Activated T-cell treated with anti-CD3 and anti-CD28 coated beads, Interleukin-2, amount 50 U/mL, for 4 hours (primary cell): ENCODE results near the gene HDAC4. TPM values are rescaled to one million over a fixed set of nuclear protein-coding genes. Genes with fewer than 3 reads are reported as not detected.
"Not testable (repeated sequence)": the region's sequence is repeated elsewhere in the genome, so short reads cannot be mapped to it uniquely, and the experiment has no call there.

Experiments
- ATAC-seq, 2 donors: fragments of 200-7000 bp; cut with Tn5 transposase; one replicate each; pipeline ENCODE4 v1.10.0; 2021
- DNase-seq: peaks from one replicate; pipeline ENCODE4 v3.0.0-alpha.2; 2020
- H3K27me3 Mint-ChIP-seq: one replicate; pipeline ENCODE4 v1.8.0; 2021; ENCODE audit warnings: low read depth, mixed read lengths
- H3K36me3 Mint-ChIP-seq: one replicate; pipeline ENCODE4 v1.8.0; 2022; ENCODE audit warnings: mixed read lengths; ENCODE audit not compliant: insufficient read depth
- H3K4me1 Mint-ChIP-seq: one replicate; pipeline ENCODE4 v1.8.0; 2021; ENCODE audit warnings: low read depth, mixed read lengths
- H3K4me3 Mint-ChIP-seq: one replicate; pipeline ENCODE4 v1.8.0; 2021; ENCODE audit warnings: mild to moderate bottlenecking, moderate library complexity, mixed read lengths
- H3K9me3 Mint-ChIP-seq: one replicate; pipeline ENCODE4 v1.8.0; 2021; ENCODE audit warnings: mixed read lengths
- total RNA-seq, 3 donors: library from RNA; stranded (reverse); gene quantifications; one replicate each; pipeline ENCODE4 v1.2.1, GENCODE V29; 2021

Gene HDAC4
- total RNA-seq, 3 donors from 2014 or later: 30.4 to 34.1 (median 31.9) TPM

- Mint-ChIP-seq H3K4me1 (no peaks in the 10 kb centered on the region), H3K27me3 (no peaks in the 10 kb centered on the region), H3K36me3 (peaks cover 30% of the 10 kb centered on the region), H3K4me3 (no peak overlapping the region), H3K9me3 (no peaks in the 10 kb centered on the region)
- ATAC-seq (no peak), DNase-seq (no peak)
Measured at GRCh38 chr2:239072786-239073185, 328.0 kb downstream of the HDAC4 start.

GRCh38 chr2:239070466-239070865 lies 330.4 kb downstream of the HDAC4 start:
- no peak for DNase-seq
- no peak for ATAC-seq
- H3K4me1 Mint-ChIP-seq: no peaks in the 10 kb centered on the region
- H3K27me3 Mint-ChIP-seq: no peaks in the 10 kb centered on the region
- H3K9me3 Mint-ChIP-seq: no peaks in the 10 kb centered on the region
- no peak overlapping the region for H3K4me3 Mint-ChIP-seq
- peaks cover 29% of the 10 kb centered on the region for H3K36me3 Mint-ChIP-seq

DNA sequence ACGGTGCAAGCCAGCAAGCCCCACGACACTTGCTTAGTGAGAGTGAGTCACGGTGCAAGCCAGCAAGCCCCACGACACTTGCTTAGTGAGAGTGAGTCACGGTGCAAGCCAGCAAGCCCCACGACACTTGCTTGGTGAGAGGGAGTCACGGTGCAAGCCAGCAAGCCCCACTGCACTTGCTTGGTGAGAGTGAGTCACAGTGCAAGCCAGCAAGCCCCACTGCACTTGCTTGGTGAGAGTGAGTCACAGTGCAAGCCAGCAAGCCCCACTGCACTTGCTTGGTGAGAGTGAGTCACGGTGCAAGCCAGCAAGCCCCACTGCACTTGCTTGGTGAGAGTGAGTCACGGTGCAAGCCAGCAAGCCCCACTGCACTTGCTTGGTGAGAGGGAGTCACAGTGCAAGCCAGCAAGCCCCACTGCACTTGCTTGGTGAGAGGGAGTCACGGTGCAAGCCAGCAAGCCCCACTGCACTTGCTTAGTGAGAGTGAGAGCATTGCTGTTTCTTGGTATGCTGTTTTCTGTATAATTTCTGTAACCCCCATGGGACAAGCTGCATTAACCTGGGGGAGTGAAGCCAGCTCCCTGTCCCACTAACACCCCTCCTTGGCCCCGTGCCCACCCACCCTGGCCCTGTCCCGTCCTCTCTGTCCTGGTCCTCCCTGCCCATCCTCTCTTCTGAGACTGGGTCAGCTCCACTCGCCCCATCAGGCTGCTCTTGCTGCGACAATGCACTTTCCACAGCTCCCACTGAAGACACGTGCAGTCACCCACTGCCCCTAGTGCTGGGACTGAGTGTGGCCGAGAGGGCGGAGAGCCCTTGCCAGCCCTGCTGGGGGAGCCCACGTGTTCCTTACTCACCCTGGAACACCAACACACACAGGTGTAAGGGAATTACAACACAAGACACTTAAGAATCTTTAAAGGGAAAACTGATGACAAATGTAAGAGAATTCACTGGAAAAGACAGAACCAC lies 331.2 kb downstream of the HDAC4 start:
- ATAC-seq: peak in 1 of 2 donors; percentile 62
- H3K36me3 Mint-ChIP-seq: peaks cover 28% of the 10 kb centered on the region
- H3K27me3 Mint-ChIP-seq, H3K4me1 Mint-ChIP-seq, H3K9me3 Mint-ChIP-seq, DNase-seq, H3K4me3 Mint-ChIP-seq: not testable (repeated sequence)

DNA sequence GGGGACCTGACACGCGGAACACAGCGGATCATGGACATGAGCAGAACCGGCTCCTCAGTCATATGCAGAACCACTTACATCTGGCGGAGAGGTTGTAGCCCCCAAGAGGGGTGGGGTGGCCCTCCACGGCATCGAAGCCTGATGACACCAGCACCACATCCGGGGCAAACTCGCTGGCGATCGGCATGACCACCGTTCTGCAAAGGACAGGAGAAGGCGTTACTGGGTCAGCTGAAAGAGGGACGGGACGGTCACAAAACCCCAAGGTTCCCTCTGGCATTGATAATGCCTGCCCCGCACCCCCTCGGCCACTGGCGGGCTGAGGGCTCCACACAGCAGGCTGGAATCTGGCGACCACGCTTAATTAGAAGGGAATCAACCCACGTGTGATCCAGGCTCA lies 332.4 kb downstream of the HDAC4 start:
- Mint-ChIP-seq H3K36me3 (peaks cover 28% of the 10 kb centered on the region), H3K27me3 (no peaks in the 10 kb centered on the region), H3K9me3 (no peaks in the 10 kb centered on the region), H3K4me1 (no peaks in the 10 kb centered on the region), H3K4me3 (no peak overlapping the region)
- no peak for ATAC-seq
- no peak for DNase-seq

GRCh38 chr2:239067196-239067865 lies 333.5 kb downstream of the HDAC4 start:
- Mint-ChIP-seq H3K4me3 (no peak overlapping the region), H3K36me3 (peaks cover 20% of the 10 kb centered on the region), H3K4me1 (no peaks in the 10 kb centered on the region), H3K9me3 (no peaks in the 10 kb centered on the region), H3K27me3 (no peaks in the 10 kb centered on the region)
- DNase-seq: no peak
- ATAC-seq: no peak

DNA sequence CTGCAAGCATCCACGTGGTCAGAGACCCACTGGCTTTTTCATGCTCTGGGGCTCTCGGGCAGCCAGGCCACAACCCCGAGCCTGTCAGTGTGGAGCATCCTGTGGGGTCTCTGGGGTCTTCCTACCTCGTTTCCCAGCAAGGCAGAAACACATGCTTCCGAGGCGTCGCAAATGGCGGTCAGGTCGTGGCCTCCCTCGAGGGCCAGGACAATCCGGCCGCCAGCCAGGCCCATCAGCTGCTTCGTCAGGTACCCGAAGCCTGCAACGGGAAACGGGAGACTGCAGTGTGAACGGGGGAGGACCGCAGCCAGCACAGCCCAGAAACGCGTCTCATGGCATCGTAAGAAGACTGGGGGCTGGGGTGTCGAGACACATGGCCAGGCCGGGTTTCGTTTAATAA lies 334.2 kb downstream of the HDAC4 start:
- H3K9me3 Mint-ChIP-seq: no peaks in the 10 kb centered on the region
- no peaks in the 10 kb centered on the region for H3K27me3 Mint-ChIP-seq
- peaks cover 18% of the 10 kb centered on the region for H3K36me3 Mint-ChIP-seq
- ATAC-seq (no peak), DNase-seq (no peak)
- H3K4me1 Mint-ChIP-seq: no peaks in the 10 kb centered on the region
- H3K4me3 Mint-ChIP-seq: no peak overlapping the region

- ATAC-seq: no peak
Measured at GRCh38 chr2:239065962-239066361, 334.9 kb downstream of the HDAC4 start.

GRCh38 chr2:239065537-239065936 lies 335.3 kb downstream of the HDAC4 start:
- no peak for DNase-seq
- Mint-ChIP-seq H3K27me3 (no peaks in the 10 kb centered on the region), H3K4me3 (no peak overlapping the region)

More at GRCh38 chr2:239065962-239066361, 334.9 kb downstream of the HDAC4 start:
- no peaks in the 10 kb centered on the region for H3K27me3 Mint-ChIP-seq
- no peak for DNase-seq
- no peak overlapping the region for H3K4me3 Mint-ChIP-seq
- H3K36me3 Mint-ChIP-seq: peaks cover 24% of the 10 kb centered on the region
- no peaks in the 10 kb centered on the region for H3K9me3 Mint-ChIP-seq
- no peaks in the 10 kb centered on the region for H3K4me1 Mint-ChIP-seq

GRCh38 chr2:239064891-239065290 lies 335.9 kb downstream of the HDAC4 start:
- no peak for ATAC-seq
- no peak for DNase-seq
- Mint-ChIP-seq H3K4me3 (no peak overlapping the region), H3K4me1 (no peaks in the 10 kb centered on the region), H3K9me3 (no peaks in the 10 kb centered on the region), H3K36me3 (peaks cover 29% of the 10 kb centered on the region), H3K27me3 (no peaks in the 10 kb centered on the region)

More at GRCh38 chr2:239065537-239065936, 335.3 kb downstream of the HDAC4 start:
- ATAC-seq: no peak
- no peaks in the 10 kb centered on the region for H3K9me3 Mint-ChIP-seq
- H3K4me1 Mint-ChIP-seq: no peaks in the 10 kb centered on the region
- H3K36me3 Mint-ChIP-seq: peaks cover 26% of the 10 kb centered on the region

- H3K4me1 Mint-ChIP-seq: no peaks in the 10 kb centered on the region
- H3K27me3 Mint-ChIP-seq: no peaks in the 10 kb centered on the region
- no peak for DNase-seq
- no peak for ATAC-seq
- H3K4me3 Mint-ChIP-seq: no peak overlapping the region
- no peaks in the 10 kb centered on the region for H3K9me3 Mint-ChIP-seq
- H3K36me3 Mint-ChIP-seq: peaks cover 29% of the 10 kb centered on the region
Measured at GRCh38 chr2:239064253-239064652, 336.6 kb downstream of the HDAC4 start.

- H3K9me3 Mint-ChIP-seq: no peaks in the 10 kb centered on the region
Measured at GRCh38 chr2:239062743-239063142, 338.1 kb downstream of the HDAC4 start.

GRCh38 chr2:239061824-239062570 lies 338.8 kb downstream of the HDAC4 start:
- no peaks in the 10 kb centered on the region for H3K9me3 Mint-ChIP-seq
- DNase-seq: no peak
- H3K36me3 Mint-ChIP-seq: peaks cover 27% of the 10 kb centered on the region
- ATAC-seq: no peak
- no peak overlapping the region for H3K4me3 Mint-ChIP-seq
- H3K4me1 Mint-ChIP-seq: no peaks in the 10 kb centered on the region
- H3K27me3 Mint-ChIP-seq: no peaks in the 10 kb centered on the region

More at GRCh38 chr2:239062743-239063142, 338.1 kb downstream of the HDAC4 start:
- ATAC-seq: no peak
- H3K4me3 Mint-ChIP-seq: no peak overlapping the region
- DNase-seq: no peak
- peaks cover 27% of the 10 kb centered on the region for H3K36me3 Mint-ChIP-seq
- H3K27me3 Mint-ChIP-seq: no peaks in the 10 kb centered on the region
- H3K4me1 Mint-ChIP-seq: no peaks in the 10 kb centered on the region

DNA sequence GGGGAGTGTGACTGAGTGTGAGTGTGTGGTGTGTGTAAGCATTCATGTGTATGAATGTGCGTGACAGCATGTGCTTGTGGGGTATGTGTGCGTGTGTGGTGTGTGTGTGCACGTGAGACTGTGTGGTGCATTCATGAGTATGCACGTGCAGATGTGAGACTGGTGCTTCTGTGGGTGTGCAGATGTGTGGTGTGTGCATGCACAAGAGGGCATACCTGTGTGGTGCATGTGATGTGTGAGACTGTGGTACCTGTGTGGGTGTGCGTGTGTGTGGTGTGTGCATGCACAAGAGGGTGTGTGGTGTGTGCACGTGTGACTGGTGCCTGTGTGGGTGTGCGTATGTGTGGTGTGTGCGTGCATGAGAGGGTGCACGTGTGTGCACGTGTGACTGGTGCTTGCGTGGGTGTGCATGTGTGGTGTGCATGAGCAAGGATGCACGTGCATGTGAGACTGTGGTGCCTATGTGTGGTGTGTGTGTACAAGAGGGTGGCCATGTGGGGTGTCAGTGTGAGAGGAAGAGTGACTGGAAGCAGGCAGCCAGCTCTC lies 339.6 kb downstream of the HDAC4 start:
- H3K4me3 Mint-ChIP-seq: no peak overlapping the region
- peaks cover 20% of the 10 kb centered on the region for H3K36me3 Mint-ChIP-seq
- no peak for DNase-seq
- H3K9me3 Mint-ChIP-seq: no peaks in the 10 kb centered on the region
- no peaks in the 10 kb centered on the region for H3K27me3 Mint-ChIP-seq
- ATAC-seq: no peak
- no peaks in the 10 kb centered on the region for H3K4me1 Mint-ChIP-seq

- H3K4me3 Mint-ChIP-seq: no peak overlapping the region
- H3K36me3 Mint-ChIP-seq: peaks cover 23% of the 10 kb centered on the region
- H3K27me3 Mint-ChIP-seq: no peaks in the 10 kb centered on the region
- ATAC-seq (no peak), DNase-seq (no peak)
- H3K4me1 Mint-ChIP-seq: no peaks in the 10 kb centered on the region
- no peaks in the 10 kb centered on the region for H3K9me3 Mint-ChIP-seq
Measured at GRCh38 chr2:239060676-239061075, 340.1 kb downstream of the HDAC4 start.
